Immature natural killer cell (primary cell): ENCODE measurements around the gene C16orf90. TPM values are rescaled to one million over a fixed set of nuclear protein-coding genes. Genes with fewer than 3 reads are reported as not detected.
A peak's percentile ranks its signal among the peaks of the same experiment; 100 is the strongest.
"Not testable (repeated sequence)": the region's sequence is repeated elsewhere in the genome, so short reads cannot be mapped to it uniquely, and the experiment has no call there.

Source experiments
- DNase-seq, 3 donors: peaks; one replicate each; pipeline ENCODE4 v3.0.0; 2022; ENCODE audit warnings: mixed read lengths in 1 of 3
- H3K27ac Mint-ChIP-seq, 6 donors: one replicate each; pipeline ENCODE4 v1.8.0; 2020; ENCODE audit warnings: mixed read lengths in 6 of 6, mild to moderate bottlenecking in 5 of 6, inconsistent platforms in 4 of 6, moderate library complexity in 3 of 6
- H3K27me3 Mint-ChIP-seq, 3 donors: one replicate each; pipeline ENCODE4 v1.8.0; 2020 to 2021; ENCODE audit warnings: low read depth in 3 of 3, mild to moderate bottlenecking in 3 of 3, mixed read lengths in 3 of 3, moderate library complexity in 3 of 3, inconsistent platforms in 1 of 3
- H3K36me3 Mint-ChIP-seq, 3 donors: one replicate each; pipeline ENCODE4 v1.8.0; 2020; ENCODE audit warnings: mixed read lengths in 3 of 3, inconsistent platforms in 2 of 3, mild to moderate bottlenecking in 2 of 3
- H3K4me1 Mint-ChIP-seq, 2 donors: one replicate each; pipeline ENCODE4 v1.8.0; 2020; ENCODE audit warnings: inconsistent platforms in 2 of 2, mild to moderate bottlenecking in 2 of 2, mixed read lengths in 2 of 2, moderate library complexity in 1 of 2
- H3K4me3 Mint-ChIP-seq, 5 donors: one replicate each; pipeline ENCODE4 v1.8.0; 2020; ENCODE audit warnings: mild to moderate bottlenecking in 5 of 5, mixed read lengths in 5 of 5, inconsistent platforms in 3 of 5, moderate library complexity in 3 of 5
- H3K9me3 Mint-ChIP-seq, 6 donors: one replicate each; pipeline ENCODE4 v1.8.0; 2020; ENCODE audit warnings: mild to moderate bottlenecking in 6 of 6, mixed read lengths in 6 of 6, inconsistent platforms in 4 of 6, moderate library complexity in 3 of 6
- polyA plus RNA-seq, 3 donors: library from polyadenylated mRNA; unstranded; fragments of 300-500 nt; fragmentation: Illumina TruSeq; gene quantifications; one replicate each; pipeline ENCODE4 v1.2.3, GENCODE V29; 2021

C16orf90 gene
- polyA plus RNA-seq, 3 donors from 2014 or later, result not detected

DNA sequence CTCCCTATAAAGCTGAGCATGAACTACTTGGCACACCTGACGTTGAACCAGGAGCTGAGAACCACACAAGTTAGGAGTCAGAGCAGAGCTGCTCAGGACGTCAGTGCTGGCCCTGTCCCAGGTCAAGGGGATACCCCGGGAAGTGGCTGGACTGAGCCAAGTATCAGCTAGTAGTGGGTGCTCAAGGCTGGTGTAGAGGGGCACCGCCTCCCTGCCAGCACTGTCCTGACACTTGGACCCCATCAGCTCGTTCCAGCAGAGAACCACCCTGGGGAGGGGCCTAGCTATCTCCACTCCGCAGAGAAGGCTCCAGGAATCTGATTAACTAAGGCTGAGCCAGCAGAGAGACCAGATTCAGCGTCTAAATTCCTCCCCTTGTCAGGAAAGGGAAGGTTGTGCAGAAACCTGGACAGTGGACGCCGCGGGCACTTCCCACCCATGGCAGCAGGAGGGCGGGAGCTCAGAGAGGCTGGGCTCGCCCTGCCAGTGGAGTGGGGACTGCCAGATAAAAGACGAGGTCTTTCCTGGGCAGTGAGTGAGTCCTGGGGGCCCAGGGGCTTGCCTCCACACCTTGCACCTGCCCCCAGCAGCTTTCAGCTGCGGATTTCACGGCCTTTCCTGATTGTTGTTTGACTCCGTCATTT lies 21.0 kb downstream of the C16orf90 start:
- peak overlapping the region in 2 of 6 donors; percentile 48 to 55 for H3K27ac Mint-ChIP-seq
- peaks cover 27 to 41% of the 10 kb centered on the region in 2 donors for H3K4me1 Mint-ChIP-seq
- DNase-seq, result no peak

DNA sequence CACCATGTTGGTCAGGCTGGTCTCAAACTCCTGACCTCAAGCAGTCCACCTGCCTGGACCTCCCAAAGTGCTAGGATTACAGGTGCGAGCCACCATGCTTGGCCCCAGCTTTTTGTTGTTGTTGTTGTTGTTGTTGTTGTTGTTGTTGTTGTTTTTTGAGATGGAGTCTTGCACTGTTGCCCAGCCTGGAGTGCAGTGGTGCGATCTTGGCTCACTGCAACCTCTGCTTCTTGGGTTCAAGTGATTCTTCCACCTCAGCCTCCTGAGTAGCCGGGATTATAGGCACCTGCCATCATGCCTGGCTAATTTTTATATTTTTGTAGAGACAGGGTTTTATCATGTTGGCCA lies 21.7 kb downstream of the C16orf90 start:
- H3K4me1 Mint-ChIP-seq, result peaks cover 30 to 44% of the 10 kb centered on the region in 2 donors
- H3K27ac Mint-ChIP-seq, H3K36me3 Mint-ChIP-seq: not testable (repeated sequence)

More for the DNA sequence above, 21.0 kb downstream of the C16orf90 start:
- Mint-ChIP-seq H3K36me3 (no peaks in the 10 kb centered on the region), H3K27me3 (peaks cover 0 to 1% (median 0%) of the 10 kb centered on the region in 3 donors), H3K9me3 (no peaks in the 10 kb centered on the region), H3K4me3 (no peak overlapping the region)

DNA sequence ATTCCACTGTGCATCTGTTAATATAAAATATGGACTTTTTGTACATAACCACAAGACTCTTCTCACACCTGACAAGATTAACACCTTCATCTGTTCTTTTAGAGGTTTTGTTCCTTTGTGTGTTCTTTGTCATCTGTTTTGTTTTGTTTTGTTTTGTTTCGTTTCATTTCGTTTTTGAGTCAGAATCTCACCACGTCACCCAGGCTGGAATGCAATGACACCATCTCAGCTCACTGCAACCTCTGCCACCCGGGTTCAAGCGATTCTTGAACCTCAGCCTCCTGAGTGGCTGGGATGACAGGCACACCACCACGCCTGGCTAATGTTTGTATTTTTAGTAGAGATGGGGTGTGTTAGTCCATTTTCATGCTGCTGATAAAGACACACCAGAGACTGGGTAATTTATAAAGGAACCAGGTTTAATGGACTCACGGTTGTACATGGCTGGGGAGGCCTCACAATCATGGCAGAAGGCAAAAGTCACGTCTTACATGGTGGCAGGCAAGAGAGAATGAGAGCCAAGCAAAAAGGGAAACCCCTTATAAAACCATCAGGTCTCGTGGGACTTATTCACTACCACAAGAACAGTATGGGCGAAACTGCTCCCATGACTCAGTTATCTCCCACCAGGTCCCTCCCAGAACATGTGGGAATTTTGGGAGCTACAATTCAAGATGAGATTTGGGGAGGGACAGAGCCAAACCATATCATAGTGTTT lies 22.3 kb downstream of the C16orf90 start:
- DNase-seq, result no peak
- Mint-ChIP-seq H3K36me3 (no peaks in the 10 kb centered on the region), H3K4me3 (no peak overlapping the region), H3K9me3 (no peaks in the 10 kb centered on the region), H3K4me1 (peaks cover 35 to 49% of the 10 kb centered on the region in 2 donors), H3K27ac (peak overlapping the region in 5 of 6 donors; percentile 15 to 75 (median 26)), H3K27me3 (peaks cover 0 to 1% (median 0%) of the 10 kb centered on the region in 3 donors)

More for the DNA sequence above, 21.7 kb downstream of the C16orf90 start:
- H3K27me3 Mint-ChIP-seq, DNase-seq, H3K9me3 Mint-ChIP-seq, H3K4me3 Mint-ChIP-seq: not testable (repeated sequence)

DNA sequence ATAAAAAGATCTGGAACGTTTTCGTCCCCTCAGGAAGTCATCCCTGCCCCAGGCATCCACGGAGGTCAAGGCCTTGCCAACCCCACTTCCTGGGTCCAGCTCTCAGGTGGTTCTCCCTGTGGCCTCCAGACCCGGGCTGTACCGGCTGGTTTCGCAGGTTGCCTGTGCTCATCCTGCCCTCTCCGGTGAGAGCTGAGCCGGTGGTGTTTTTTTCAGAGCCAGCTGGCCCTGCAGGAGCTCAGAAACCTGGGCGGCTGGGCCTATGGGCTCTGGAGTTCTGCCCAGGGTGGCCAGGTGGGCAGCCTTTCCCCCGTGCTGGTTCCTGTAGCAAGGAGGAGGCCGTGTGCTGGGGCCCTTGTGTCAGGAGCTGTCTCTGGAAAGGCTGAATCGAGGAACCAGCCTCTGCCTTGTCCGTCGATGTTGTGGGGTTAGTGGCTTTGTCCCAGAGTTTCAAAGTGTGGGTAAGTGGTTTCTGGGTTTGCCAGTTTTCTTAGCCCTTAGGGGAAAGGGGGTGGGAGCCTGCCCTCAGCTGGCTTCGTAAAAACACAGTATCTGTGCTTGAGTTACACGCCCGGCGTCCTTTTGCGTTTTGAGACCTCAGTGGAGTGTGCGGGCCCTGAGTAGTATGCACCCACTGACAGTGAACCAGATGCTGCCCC lies 23.6 kb downstream of the C16orf90 start:
- no peak overlapping the region for H3K4me3 Mint-ChIP-seq
- peak overlapping the region in 1 of 6 donors; percentile 29 for H3K27ac Mint-ChIP-seq
- no peaks in the 10 kb centered on the region for H3K36me3 Mint-ChIP-seq
- H3K9me3 Mint-ChIP-seq, result no peaks in the 10 kb centered on the region
- no peak for DNase-seq
- peaks cover 0 to 1% (median 0%) of the 10 kb centered on the region in 3 donors for H3K27me3 Mint-ChIP-seq
- peaks cover 48 to 57% of the 10 kb centered on the region in 2 donors for H3K4me1 Mint-ChIP-seq

DNA sequence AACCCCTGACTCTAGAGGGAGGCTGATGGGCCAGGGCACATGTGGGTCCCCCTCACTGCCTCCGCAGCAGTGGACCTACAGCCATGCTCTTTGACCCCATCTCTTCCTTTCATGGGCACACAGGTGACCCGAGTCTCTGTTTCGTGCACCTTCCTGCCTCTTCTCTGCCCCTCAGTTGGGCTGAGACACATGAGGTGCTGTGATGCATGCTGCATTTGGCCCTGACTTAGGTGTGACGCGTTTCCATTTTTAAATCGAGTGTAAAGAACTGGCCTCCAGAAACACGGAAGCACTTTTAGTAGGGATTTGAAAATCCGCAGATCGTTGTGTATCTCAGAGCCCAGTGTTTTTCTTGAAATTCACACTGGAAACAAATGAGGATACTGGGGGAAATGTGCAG lies 24.6 kb downstream of the C16orf90 start:
- no peak for DNase-seq
- H3K27me3 Mint-ChIP-seq, result peaks cover 0 to 1% (median 0%) of the 10 kb centered on the region in 3 donors
- H3K4me3 Mint-ChIP-seq, result no peak overlapping the region
- H3K27ac Mint-ChIP-seq, result peak overlapping the region in 2 of 6 donors; percentile 23 to 45
- H3K4me1 Mint-ChIP-seq, result peaks cover 56 to 60% of the 10 kb centered on the region in 2 donors
- no peaks in the 10 kb centered on the region for H3K36me3 Mint-ChIP-seq
- H3K9me3 Mint-ChIP-seq, result no peaks in the 10 kb centered on the region

DNA sequence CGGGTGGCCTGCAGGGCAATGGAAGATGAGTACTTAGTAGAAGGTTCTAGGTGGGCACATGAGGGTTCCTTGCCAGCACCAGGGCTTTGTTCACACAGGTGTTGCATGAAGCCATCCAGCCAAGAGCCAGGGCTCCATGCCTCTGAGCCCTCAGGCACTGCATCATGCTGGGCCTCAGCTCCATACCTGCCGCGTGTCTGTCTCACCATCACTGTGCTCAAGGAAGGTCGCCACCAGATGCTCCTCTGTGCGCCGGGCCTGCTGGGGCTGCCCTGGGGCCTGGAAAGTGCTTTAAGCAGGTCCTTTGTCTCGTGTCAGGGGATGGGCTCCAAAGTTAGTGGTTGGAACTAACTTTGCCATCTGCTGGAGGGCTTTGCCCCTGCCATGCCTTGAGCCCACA lies 25.6 kb downstream of the C16orf90 start:
- H3K9me3 Mint-ChIP-seq, result no peaks in the 10 kb centered on the region
- H3K27me3 Mint-ChIP-seq, result peaks cover 0 to 1% (median 0%) of the 10 kb centered on the region in 3 donors
- H3K27ac Mint-ChIP-seq, result peak overlapping the region in 1 of 6 donors; percentile 60
- peaks cover 59 to 62% of the 10 kb centered on the region in 2 donors for H3K4me1 Mint-ChIP-seq
- no peak for DNase-seq
- no peak overlapping the region for H3K4me3 Mint-ChIP-seq
- no peaks in the 10 kb centered on the region for H3K36me3 Mint-ChIP-seq

DNA sequence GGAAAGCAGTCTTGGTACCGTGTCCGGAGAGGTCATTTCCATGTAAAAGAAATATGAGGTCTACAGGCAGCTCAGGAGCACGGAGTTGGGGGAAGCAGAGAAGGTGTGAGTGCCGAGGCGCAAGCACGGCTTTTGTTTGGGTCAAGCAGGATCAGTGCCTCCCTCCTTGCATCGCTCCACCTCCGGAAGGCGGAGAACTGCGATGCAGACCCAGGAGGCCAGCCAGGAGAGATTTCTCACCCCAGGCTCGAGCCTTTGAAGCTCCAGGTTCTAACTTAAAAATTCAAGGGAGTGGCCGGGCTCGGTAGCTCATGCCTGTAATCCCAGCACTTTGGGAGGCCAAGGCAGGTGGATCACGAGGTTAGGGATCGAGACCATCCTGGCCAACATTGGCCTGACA lies 26.8 kb downstream of the C16orf90 start:
- Mint-ChIP-seq H3K4me1 (peaks cover 69 to 74% of the 10 kb centered on the region in 2 donors), H3K36me3 (no peaks in the 10 kb centered on the region), H3K27ac (no peak overlapping the region), H3K9me3 (no peaks in the 10 kb centered on the region), H3K27me3 (peaks cover 0 to 1% (median 0%) of the 10 kb centered on the region in 3 donors), H3K4me3 (no peak overlapping the region)
- DNase-seq, result no peak

DNA sequence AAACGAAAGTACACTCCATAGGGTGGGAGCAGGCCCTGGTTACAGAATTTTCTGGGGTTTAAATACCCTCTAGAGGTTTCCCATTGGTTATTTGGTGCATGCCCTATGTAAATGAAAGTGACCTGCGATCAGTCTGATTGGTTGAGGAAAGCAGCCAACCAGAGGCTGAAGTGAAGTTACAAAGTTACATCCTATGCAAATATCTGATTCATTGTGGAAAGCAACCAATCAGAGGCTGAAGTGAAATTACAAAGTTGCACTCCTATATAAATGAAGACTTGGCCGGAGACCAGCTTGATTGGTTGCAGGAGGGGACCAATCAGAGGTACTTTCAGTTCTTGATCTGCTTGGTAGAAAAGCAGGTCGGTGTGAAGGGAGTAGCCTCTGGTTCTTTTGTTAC lies 27.4 kb downstream of the C16orf90 start:
- H3K27me3 Mint-ChIP-seq, result no peaks in the 10 kb centered on the region
- peaks cover 65 to 70% of the 10 kb centered on the region in 2 donors for H3K4me1 Mint-ChIP-seq
- no peaks in the 10 kb centered on the region for H3K9me3 Mint-ChIP-seq
- H3K27ac Mint-ChIP-seq, result peak overlapping the region in 2 of 6 donors; percentile 34 to 57
- DNase-seq, result no peak
- H3K36me3 Mint-ChIP-seq, result no peaks in the 10 kb centered on the region
- no peak overlapping the region for H3K4me3 Mint-ChIP-seq

DNA sequence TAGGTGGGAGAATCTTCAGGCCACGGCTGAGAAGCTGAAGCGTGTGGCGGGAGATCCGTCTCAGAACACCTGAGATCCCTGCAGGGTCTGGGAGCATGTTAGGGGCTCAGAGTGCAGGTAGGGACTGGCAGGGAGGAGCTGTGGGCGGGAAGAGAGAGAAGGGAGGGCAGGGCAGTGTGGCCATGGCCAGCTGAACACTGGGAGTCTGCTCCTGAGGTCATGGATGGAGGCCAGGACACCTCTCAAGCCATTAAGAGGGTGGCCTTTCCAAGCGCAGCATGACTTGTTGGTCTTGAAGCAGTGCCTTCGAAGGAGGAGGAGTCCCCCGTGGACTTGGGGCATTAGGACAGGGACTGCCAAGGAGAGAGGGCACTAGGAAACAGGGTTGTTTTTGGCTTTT lies 28.1 kb downstream of the C16orf90 start:
- Mint-ChIP-seq H3K9me3 (no peaks in the 10 kb centered on the region), H3K36me3 (no peaks in the 10 kb centered on the region), H3K27ac (peak overlapping the region in 4 of 6 donors; percentile 34 to 67 (median 40)), H3K4me3 (no peak overlapping the region), H3K27me3 (no peaks in the 10 kb centered on the region), H3K4me1 (peaks cover 64 to 69% of the 10 kb centered on the region in 2 donors)
- DNase-seq, result no peak

DNA sequence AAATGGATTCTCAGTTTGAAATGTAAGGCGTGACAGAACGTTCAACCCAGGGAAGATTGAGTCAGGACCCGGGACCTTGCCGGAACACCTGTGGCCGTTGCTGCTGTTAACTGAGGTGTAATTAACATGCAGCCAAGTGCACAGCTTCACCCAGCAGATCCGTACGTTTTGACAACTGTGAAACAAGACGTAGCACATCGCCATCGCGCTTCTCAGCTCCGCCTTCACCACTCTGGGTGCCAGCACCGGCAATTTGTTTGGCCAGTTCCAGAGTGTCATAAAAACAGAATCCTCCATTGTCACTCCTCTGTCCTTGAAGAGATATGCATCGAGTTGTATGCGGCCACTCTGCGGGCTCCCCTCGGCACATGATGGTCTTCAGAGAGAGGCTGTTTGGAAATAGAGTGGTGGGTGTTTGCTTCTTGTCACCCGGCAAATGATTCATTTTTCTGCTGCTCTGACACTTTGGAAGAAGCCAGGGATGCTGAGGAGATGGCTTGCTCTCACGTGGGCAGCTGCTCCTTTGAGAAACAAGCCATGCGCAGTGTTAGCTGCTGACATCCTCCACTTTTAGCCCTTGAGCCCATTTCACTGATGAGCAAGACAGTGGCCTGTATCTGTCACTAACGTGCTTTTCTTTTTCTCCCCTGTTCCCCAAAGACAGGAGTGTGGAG lies 29.2 kb downstream of the C16orf90 start:
- Mint-ChIP-seq H3K4me1 (peaks cover 68 to 78% of the 10 kb centered on the region in 2 donors), H3K27ac (no peak overlapping the region), H3K27me3 (no peaks in the 10 kb centered on the region), H3K4me3 (no peak overlapping the region), H3K36me3 (no peaks in the 10 kb centered on the region), H3K9me3 (no peaks in the 10 kb centered on the region)
- no peak for DNase-seq

DNA sequence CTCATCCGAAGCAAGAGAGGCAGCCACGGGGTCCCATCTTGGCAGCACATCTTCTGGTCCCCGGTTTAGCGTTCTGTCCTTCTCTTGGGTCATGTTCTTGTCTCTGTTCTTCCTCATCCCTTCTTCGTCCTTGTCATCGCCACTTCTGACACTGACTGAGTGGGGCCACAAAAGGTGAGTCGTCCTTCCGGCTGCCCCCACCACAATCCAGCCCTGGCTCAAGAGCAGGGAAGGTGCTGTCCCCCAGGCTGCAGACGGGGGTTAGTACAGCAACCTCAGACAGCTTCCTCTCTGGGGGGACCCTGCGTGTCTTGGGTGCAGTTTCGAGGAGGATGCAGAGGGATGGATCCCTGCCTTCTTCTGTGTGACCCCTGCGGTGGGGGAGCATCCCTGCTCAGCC lies 30.0 kb downstream of the C16orf90 start:
- no peak overlapping the region for H3K4me3 Mint-ChIP-seq
- DNase-seq, result no peak
- no peaks in the 10 kb centered on the region for H3K27me3 Mint-ChIP-seq
- peak overlapping the region in 1 of 6 donors; percentile 53 for H3K27ac Mint-ChIP-seq
- H3K9me3 Mint-ChIP-seq, result no peaks in the 10 kb centered on the region
- no peaks in the 10 kb centered on the region for H3K36me3 Mint-ChIP-seq
- peaks cover 72 to 79% of the 10 kb centered on the region in 2 donors for H3K4me1 Mint-ChIP-seq

DNA sequence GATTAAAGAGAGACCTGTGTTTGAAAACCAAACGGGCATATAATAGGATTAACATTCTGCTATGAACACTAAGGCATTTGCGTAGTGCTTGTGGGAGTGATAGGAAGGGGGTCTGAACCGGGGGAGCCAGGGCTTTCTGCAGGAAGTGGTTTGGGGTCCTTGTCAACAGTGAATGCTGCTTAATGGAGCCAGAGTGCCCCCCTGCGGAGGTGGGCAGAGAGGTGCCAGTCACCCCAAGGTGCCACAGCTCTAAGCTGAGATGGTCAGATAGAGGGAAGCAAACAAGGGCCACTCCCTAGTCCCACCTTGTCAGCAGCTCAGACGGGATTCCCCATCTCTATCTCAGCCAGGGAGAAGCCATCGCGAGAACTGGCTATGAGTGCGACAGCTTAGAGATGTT lies 34.1 kb downstream of the C16orf90 start:
- H3K27me3 Mint-ChIP-seq, result peaks cover 0 to 8% (median 4%) of the 10 kb centered on the region in 3 donors
- H3K4me1 Mint-ChIP-seq, result peaks cover 66 to 76% of the 10 kb centered on the region in 2 donors
- H3K36me3 Mint-ChIP-seq, result no peaks in the 10 kb centered on the region
- no peaks in the 10 kb centered on the region for H3K9me3 Mint-ChIP-seq
- peak overlapping the region; percentile 42 to 92 (median 78) for H3K27ac Mint-ChIP-seq
- peak; percentile 45 to 55 (median 52) for DNase-seq
- peak overlapping the region; percentile 39 to 91 (median 46) for H3K4me3 Mint-ChIP-seq

DNA sequence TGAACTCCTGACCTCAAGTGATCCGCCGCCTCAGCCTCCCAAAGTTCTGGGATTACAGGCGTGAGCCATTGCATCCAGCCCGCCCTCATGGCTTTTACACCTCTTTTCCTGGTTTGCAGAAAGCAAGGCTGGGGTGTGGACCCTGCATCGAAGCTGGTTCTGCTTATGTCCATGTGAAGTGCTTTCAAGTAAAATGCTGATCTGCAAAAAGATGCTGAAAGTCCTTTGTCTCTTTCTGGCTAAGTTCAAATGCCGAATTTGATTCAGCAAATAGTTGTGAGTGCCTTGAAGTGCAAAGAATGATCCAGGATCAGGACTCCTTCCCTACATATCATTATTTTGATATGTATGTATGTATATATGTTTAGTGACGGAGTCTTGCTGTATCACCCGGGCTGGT lies 34.7 kb downstream of the C16orf90 start:
- Mint-ChIP-seq H3K9me3 (no peaks in the 10 kb centered on the region), H3K27ac (peak overlapping the region; percentile 42 to 92 (median 83)), H3K27me3 (peaks cover 0 to 8% (median 4%) of the 10 kb centered on the region in 3 donors), H3K4me1 (peaks cover 63 to 74% of the 10 kb centered on the region in 2 donors), H3K36me3 (no peaks in the 10 kb centered on the region), H3K4me3 (peak overlapping the region in 4 of 5 donors; percentile 27 to 91 (median 44))
- DNase-seq, result no peak
